GM13976 (cell line): Measurements from ENCODE around the gene CYP26A1.
"Not testable (repeated sequence)": the region's sequence is repeated elsewhere in the genome, so short reads cannot be mapped to it uniquely, and the experiment has no call there.

Source experiments
- DNase-seq: peaks from one replicate; pipeline ENCODE4 v3.0.0; 2012; ENCODE audit warnings: low spot score
- CTCF ChIP-seq: IDR thresholded peaks from 2 replicates; pipeline ENCODE4 v1.5.1; 2012; ENCODE audit warnings: borderline replicate concordance, mild to moderate bottlenecking; ENCODE audit not compliant: insufficient read depth; ENCODE audit errors: extremely low read depth, missing control alignments, control extremely low read depth
- in situ Hi-C: fragments of 300-500 bp; cut with MboI; formaldehyde crosslinking; loops from one replicate; pipeline ENCODE4 v1.12.0; 2022; ENCODE audit warnings: low sequenced_read_pairs, mixed read lengths, inconsistent platforms; ENCODE audit not compliant: unreplicated experiment

CYP26A1 gene

DNA sequence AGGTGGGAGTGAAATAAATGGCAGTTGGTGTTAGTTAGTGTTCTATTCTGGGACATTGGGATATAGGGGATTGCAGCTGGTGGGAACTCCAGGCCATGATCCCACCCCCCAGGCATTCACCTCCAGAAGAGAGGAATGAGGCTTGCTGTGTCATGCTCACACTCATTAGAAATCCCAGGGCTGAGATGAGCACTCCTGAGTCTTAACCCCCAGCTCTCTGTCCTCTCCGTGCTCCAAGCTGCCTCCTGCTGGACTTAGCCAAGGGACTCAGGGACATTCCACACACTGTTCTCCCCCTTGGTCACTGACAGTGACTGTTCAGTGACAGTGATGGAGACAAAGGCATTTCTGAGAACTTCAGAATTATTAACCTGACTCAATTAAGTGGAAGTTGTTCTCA lies 21.5 kb downstream of the CYP26A1 start:
- in situ Hi-C loops: no loop called here
- TF ChIP-seq CTCF: no peak
- no peak for DNase-seq

GRCh38 chr10:93096901-93097300 lies 23.2 kb downstream of the CYP26A1 start:
- TF ChIP-seq CTCF: no peak
- in situ Hi-C loops: no loop called here
- no peak for DNase-seq

GRCh38 chr10:93097386-93097785 lies 23.7 kb downstream of the CYP26A1 start:
- in situ Hi-C loops: no loop called here
- no peak for DNase-seq
- TF ChIP-seq CTCF: no peak

DNA sequence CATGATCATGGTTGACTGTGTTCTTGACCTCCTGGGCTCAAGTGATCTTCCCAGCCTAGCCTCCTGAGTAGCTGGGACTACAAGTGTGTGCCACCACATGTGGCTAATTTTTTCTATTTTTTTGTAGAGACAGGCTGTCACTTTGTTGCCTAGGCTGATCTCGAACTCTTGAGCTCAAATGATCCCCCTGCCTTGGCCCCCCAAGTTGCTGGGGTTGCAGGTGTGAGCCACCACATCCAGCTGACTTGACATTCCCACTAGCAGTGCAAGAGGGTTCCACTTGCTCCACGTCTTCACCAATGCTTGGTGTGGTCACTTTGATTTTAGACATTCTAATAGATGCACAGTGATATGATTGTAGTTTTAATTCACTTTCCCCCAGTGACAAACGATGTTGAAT lies 25.1 kb downstream of the CYP26A1 start:
- TF ChIP-seq CTCF: no peak
- no peak for DNase-seq
- in situ Hi-C loops: no loop called here

DNA sequence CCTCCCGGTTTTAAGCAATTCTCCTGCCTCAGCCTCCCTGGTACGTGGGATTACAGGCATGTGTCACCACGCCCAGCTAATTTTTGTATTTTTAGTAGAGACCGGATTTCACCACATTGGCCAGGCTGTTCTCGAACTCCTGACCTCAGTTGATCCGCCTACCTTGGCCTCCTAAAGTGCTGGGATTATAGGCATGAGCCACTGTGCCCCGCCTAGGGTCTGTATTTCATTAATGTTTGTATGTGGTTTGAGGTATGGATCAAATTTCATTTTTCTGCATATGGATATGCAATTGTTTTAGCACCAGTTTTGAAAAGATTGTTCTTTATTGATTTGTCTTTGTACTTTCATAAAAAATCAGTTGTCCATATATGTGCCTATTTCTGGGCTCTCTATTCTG lies 26.0 kb downstream of the CYP26A1 start:
- TF ChIP-seq CTCF: no peak
- in situ Hi-C loops: no loop called here
- DNase-seq: no peak

- DNase-seq, in situ Hi-C loops: not testable (repeated sequence)
These were observed 27.5 kb downstream of the CYP26A1 start for GRCh38 chr10:93101148-93101547.

GRCh38 chr10:93103953-93104352 lies 30.3 kb downstream of the CYP26A1 start:
- in situ Hi-C loops: no loop called here
- no peak for TF ChIP-seq CTCF
- no peak for DNase-seq
